ENCODE results near the gene PNPLA7. TPM values are rescaled to one million over a fixed set of nuclear protein-coding genes. Genes with fewer than 3 reads are reported as not detected.

Gene PNPLA7
- total RNA-seq, 1 donor from 2014 or later = 0.06 TPM

- no peak for DNase-seq (ENCODE audit: low read depth)
- no peak overlapping the region for H3K4me3 ChIP-seq (ENCODE audit: low read depth, low read length)
- no peak for TF ChIP-seq CTCF (conservative IDR thresholded peaks at IDR 0.05; ENCODE audit: low read depth, low read length)
These were observed 2.3 kb downstream of the PNPLA7 start for GRCh38 chr9:137547687-137548543.

GRCh38 chr9:137545123-137545522 is 5.1 kb downstream of the PNPLA7 start:
- H3K4me3 ChIP-seq (ENCODE audit: low read depth, low read length) = no peak overlapping the region
- no peak for DNase-seq (ENCODE audit: low read depth)
- TF ChIP-seq CTCF (conservative IDR thresholded peaks at IDR 0.05; ENCODE audit: low read depth, low read length) = no peak

GRCh38 chr9:137544176-137544760 is 5.9 kb downstream of the PNPLA7 start:
- no peak for DNase-seq (ENCODE audit: low read depth)
- no peak overlapping the region for H3K4me3 ChIP-seq (ENCODE audit: low read depth, low read length)
- TF ChIP-seq CTCF (conservative IDR thresholded peaks at IDR 0.05; ENCODE audit: low read depth, low read length) = no peak

GRCh38 chr9:137543237-137543963 is 6.8 kb downstream of the PNPLA7 start:
- no peak overlapping the region for H3K4me3 ChIP-seq (ENCODE audit: low read depth, low read length)
- no peak for TF ChIP-seq CTCF (conservative IDR thresholded peaks at IDR 0.05; ENCODE audit: low read depth, low read length)
- no peak for DNase-seq (ENCODE audit: low read depth)

- no peak for TF ChIP-seq CTCF (conservative IDR thresholded peaks at IDR 0.05; ENCODE audit: low read depth, low read length)
These were observed 7.7 kb downstream of the PNPLA7 start for GRCh38 chr9:137542486-137542885.

GRCh38 chr9:137540536-137540935 is 9.7 kb downstream of the PNPLA7 start:
- no peak for TF ChIP-seq CTCF (conservative IDR thresholded peaks at IDR 0.05; ENCODE audit: low read depth, low read length)
- H3K4me3 ChIP-seq (ENCODE audit: low read depth, low read length) = no peak overlapping the region
- no peak for DNase-seq (ENCODE audit: low read depth)

More at GRCh38 chr9:137542486-137542885, 7.7 kb downstream of the PNPLA7 start:
- no peak for DNase-seq (ENCODE audit: low read depth)
- H3K4me3 ChIP-seq (ENCODE audit: low read depth, low read length) = no peak overlapping the region

Data from epithelial cell of proximal tubule (primary cell).